ENCODE results near the gene OR2W1.

Gene OR2W1

GRCh38 chr6:29014729-29015608 is 30.0 kb downstream of the OR2W1 start:
- TF ChIP-seq CTCF (IDR thresholded peaks at IDR 0.05), result no peak
- Histone ChIP-seq H3K4me1 (peaks cover 0 to 33% (median 12%) of the 10 kb centered on the region in 4 donors), H3K27me3 (peaks cover 0 to 12% of the 10 kb centered on the region in 2 donors), H3K4me3 (no peak overlapping the region), H3K27ac (no peak overlapping the region), H3K36me3 (no peaks in the 10 kb centered on the region), H3K9me3 (no peaks in the 10 kb centered on the region)
- no peak for DNase-seq
- intact Hi-C loops (cut with DNase I; ENCODE audit: low total_unique reads), result loop anchor here (5.0 to 10.0 kb wide), 2 partner anchors 150 to 328 kb away; no protein-coding TSS in a partner anchor

GRCh38 chr6:29011276-29011734 is 33.7 kb downstream of the OR2W1 start:
- peaks cover 0 to 12% of the 10 kb centered on the region in 2 donors for H3K27me3 ChIP-seq
- intact Hi-C loops (cut with DNase I; ENCODE audit: low total_unique reads), result loop anchor here (10.0 kb wide), 1 partner anchor 147 kb away; no protein-coding TSS in a partner anchor
- DNase-seq, result peak in 1 of 2 donors; percentile 28

GRCh38 chr6:29009358-29009757 is 35.6 kb downstream of the OR2W1 start:
- Histone ChIP-seq H3K27me3 (no peaks in the 10 kb centered on the region), H3K4me1 (peaks cover 0 to 17% (median 8%) of the 10 kb centered on the region in 4 donors), H3K4me3 (no peak overlapping the region), H3K36me3 (no peaks in the 10 kb centered on the region), H3K9me3 (no peaks in the 10 kb centered on the region), H3K27ac (no peak overlapping the region)
- intact Hi-C loops (cut with DNase I; ENCODE audit: low total_unique reads), result no loop called here
- TF ChIP-seq CTCF (IDR thresholded peaks at IDR 0.05), result no peak
- DNase-seq, result no peak

More at GRCh38 chr6:29011276-29011734, 33.7 kb downstream of the OR2W1 start:
- Histone ChIP-seq H3K4me3 (peak overlapping the region; percentile 51 to 57), H3K9me3 (no peaks in the 10 kb centered on the region), H3K36me3 (no peaks in the 10 kb centered on the region), H3K27ac (peak overlapping the region; percentile 56), H3K4me1 (peaks cover 0 to 26% (median 8%) of the 10 kb centered on the region in 4 donors)
- no peak for TF ChIP-seq CTCF (IDR thresholded peaks at IDR 0.05)

GRCh38 chr6:29008089-29008488 is 36.9 kb downstream of the OR2W1 start:
- DNase-seq, result no peak
- Histone ChIP-seq H3K36me3 (no peaks in the 10 kb centered on the region), H3K27ac (no peak overlapping the region), H3K9me3 (no peaks in the 10 kb centered on the region), H3K4me3 (no peak overlapping the region), H3K27me3 (no peaks in the 10 kb centered on the region), H3K4me1 (peaks cover 0 to 17% (median 7%) of the 10 kb centered on the region in 4 donors)
- intact Hi-C loops (cut with DNase I; ENCODE audit: low total_unique reads), result no loop called here
- no peak for TF ChIP-seq CTCF (IDR thresholded peaks at IDR 0.05)

- peak; percentile 58 to 79 for DNase-seq
- Histone ChIP-seq H3K4me3 (peak within 1 kb of the TSS; percentile 54 to 63), H3K4me1 (peaks cover 0 to 4% (median 2%) of the 10 kb centered on the region in 4 donors), H3K9me3 (no peaks in the 10 kb centered on the region), H3K36me3 (no peaks in the 10 kb centered on the region), H3K27me3 (no peaks in the 10 kb centered on the region), H3K27ac (peak within 1 kb of the TSS; percentile 23 to 59)
- TF ChIP-seq CTCF (IDR thresholded peaks at IDR 0.05), result no peak
- intact Hi-C loops (cut with DNase I; ENCODE audit: low total_unique reads), result no loop called here
Measured at GRCh38 chr6:29005183-29005885, 39.6 kb downstream of the OR2W1 start, which contains the start of gene ZNF311. ZNF311 (minus strand) TSS chr6:29005315; CDS start chr6:29003954, 1,361 bp downstream.
